ENCODE results near the gene NFATC3.

GRCh38 chr16:68066763-68067162 lies 18.4 kb upstream of the NFATC3 start:
- no peak for TF ChIP-seq CTCF (IDR thresholded peaks at IDR 0.05; ENCODE audit: low read length)
- TF ChIP-seq EZH2 (IDR thresholded peaks at IDR 0.05; ENCODE audit: borderline replicate concordance, low read length): no peak
